Right kidney (tissue), 1 donor: ENCODE measurements around the gene ABCF2.

Source experiments
- DNase-seq: peaks from one replicate; pipeline ENCODE4 v3.0.0-alpha.2; 2016

Gene ABCF2

DNA sequence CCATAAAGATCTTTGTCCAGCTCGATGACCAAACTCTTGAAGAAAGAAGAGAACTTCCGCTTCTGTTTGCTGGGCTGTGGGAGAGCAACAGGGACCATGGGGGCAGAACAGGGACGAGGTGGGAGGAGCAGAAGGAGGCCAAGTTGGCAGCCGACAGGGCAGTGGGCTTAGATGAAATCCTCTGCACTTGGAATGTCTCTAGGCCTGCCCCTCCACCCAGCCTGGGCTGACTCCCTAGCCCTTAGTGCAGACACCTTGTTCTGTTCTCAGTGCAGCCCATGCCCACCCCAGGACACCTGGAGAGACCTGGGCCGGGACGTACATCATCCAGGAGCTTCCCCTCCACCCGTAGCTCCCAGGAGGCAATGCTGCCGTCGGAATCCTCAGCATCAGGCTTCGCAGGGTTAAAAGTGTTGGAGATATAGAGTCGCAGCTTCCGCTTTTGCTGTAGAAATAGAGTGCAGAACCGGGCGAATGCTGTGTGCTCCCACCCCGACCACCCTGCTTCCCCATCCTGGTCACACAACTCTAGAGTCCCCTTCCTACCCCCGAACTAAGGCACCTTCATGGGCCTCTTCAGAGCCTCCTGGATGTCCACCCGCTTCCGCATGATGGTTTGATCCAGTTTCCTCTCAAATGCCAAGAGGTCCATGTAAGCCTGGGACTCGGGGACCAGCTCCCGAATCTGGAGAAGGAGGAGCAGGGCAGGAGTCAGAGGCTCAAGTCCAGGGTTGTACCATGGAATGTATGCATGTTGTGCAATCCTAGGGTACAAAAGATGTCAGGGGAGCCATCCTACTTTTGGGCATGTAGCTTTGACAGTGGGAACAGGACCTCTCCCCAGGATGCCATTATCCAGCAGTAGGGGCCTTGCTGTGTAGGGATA, 15.4 kb upstream of the ABCF2 start:
- DNase-seq = no peak

DNA sequence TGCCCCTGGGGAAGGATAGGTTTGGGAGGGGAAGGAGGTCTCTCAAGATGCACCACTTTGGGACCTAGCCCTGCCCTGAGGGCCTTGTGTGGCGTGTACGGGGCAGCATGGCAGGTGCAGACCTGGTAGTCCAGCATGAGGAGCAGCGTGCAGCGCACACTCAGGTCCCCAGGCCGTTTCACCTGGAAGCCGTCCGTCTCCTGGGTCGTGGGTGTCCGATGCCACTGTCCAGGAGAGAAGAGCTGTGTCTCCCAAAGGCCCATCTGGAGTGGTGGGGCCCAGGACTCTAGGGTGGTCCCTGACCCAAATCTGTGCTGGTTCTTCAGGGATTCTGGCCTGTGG, 14.7 kb upstream of the ABCF2 start:
- no peak for DNase-seq

DNA sequence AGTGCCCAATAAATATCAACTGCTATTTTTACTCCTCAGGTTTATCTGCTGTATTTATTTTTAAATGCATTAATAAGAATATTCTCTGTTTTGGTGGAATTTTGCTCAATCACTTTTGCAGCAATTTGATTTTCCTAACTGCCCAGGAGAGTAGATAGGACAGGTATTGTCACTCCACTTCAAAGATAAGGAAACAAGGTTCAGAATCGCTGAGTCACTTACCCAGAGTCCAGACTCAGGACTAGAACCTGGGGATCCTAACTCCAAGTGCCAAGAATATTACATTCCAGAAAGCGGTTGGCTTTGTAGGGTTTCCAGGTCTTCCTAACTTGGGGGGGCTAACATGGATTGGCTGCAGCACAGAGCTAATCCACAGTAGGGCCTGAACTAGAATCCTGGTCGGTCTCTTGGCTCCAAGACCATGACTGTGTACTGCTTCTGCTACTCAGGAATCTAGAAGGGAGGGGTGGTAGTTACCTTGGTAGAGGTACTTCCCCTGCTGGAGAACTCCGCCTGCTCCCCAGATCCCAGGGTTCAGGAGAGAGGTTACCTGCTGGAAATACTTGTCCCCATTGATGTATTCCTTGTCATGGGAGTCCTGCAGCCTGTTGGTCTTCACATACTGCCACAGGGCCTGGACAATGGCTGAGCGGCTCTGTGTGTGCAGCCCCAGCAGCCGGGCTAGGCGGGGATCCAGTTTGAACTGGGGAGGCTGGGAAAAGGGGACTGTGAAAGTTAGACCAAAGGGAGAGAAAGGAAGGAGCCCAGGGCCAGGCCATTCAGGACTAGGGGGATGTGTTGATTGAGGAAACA, 14.1 kb upstream of the ABCF2 start:
- DNase-seq = no peak

DNA sequence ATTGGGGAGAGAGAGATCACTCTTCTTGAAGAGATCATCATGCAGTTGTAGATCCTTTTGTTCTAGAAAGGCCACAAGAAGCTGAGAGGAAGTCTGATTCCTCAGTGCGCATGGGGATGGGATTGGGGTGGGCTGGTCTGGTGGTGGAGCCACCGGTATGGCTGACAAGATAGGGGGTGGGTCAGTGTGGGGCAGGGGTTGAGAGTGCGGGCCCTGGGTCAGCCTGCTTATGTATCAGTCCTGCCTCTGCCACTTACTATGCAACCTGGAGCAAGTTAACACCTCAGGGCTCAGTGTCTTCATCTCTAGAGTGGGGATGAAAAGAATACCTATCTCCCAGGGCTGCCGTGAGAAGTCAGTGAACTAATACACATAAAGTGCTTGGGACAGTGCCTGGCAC, 13.5 kb upstream of the ABCF2 start:
- DNase-seq = no peak

DNA sequence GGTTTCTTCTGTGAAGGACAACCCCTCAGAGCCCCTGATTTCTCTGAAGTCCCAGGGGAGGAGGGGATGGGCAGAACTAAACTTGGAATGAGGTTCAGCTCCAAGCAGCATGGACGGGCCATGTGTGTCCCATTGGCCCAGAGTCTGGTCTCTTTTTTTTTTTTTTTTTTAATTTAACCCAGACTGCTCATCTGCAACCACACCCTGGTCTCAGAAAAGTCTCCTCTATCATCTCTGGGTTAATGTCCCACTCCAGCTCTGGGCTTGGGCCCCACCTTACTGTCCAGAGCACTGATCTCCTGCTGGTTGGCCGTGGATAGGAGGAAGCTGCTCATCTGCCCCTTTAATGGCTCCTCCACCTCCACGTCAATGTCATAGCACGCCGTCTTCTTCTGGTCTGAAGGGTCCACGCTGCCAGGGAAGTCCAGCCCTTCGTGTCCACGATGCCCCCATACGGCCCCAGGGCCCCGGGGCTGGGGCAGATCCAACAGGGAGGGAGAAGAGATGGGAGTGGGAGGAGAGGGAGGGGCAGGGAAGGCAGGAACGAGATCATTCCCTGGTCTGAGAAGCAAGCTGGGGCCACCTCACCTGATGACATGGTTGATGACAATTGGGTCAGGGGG, 12.9 kb upstream of the ABCF2 start:
- DNase-seq = no peak

DNA sequence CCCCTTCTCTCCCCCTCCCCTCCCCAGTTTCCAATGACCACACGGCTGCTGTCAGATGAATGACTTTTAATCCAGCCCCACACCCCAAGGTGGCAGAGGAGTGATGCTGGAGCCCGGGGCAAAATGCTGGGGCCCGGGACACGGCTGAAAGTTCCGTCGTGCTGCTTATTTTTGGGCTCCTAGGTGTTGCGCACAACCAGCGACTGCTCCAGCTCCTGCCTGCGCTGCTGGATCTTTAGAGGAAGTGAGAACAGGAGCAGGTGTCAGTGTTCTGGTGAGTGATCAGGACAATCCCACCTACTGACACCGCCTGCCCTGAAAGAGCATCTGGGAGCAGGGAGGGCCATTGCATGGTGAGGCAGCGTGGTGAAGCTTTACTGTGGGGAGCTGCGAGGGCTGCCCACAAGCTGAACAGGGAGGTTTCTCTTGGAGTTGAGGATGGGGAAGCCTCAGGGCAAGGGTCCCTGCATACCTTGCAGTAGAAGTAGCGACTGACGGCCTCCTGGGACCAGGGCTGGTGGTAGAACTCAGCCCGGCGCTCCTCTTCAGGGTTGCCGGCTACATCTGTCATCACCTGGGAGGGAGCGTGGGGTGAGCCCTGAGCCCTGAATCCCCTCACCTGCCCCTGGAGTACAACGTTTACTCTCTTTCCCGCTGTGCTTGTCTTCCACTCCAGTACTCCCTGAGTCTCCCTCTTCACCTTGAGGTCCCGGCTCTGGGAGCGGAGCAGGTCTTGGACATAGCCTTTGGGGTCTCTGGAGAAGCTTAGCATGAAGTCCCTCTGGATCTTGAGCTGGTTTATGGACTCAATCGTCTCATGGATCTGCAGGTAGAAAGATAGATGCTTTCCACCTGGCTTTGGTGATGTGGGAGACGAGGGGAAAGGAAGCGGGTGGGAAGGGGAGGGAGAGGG, 12.2 kb upstream of the ABCF2 start:
- DNase-seq = no peak

DNA sequence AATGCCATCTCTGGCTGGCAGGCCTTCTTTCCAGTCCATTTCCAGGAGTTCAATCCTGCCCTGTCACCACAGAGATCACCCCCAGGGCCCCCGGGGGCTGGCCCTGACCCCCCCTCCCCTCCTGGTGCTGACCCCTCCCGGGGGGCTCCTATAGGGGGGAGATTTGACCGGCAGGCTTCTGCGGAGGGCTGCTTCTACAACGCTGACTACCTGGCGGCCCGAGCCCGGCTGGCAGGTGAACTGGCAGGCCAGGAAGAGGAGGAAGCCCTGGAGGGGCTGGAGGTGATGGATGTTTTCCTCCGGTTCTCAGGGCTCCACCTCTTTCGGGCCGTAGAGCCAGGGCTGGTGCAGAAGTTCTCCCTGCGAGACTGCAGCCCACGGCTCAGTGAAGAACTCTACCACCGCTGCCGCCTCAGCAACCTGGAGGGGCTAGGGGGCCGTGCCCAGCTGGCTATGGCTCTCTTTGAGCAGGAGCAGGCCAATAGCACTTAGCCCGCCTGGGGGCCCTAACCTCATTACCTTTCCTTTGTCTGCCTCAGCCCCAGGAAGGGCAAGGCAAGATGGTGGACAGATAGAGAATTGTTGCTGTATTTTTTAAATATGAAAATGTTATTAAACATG, 11.3 kb upstream of the ABCF2 start:
- DNase-seq = no peak

DNA sequence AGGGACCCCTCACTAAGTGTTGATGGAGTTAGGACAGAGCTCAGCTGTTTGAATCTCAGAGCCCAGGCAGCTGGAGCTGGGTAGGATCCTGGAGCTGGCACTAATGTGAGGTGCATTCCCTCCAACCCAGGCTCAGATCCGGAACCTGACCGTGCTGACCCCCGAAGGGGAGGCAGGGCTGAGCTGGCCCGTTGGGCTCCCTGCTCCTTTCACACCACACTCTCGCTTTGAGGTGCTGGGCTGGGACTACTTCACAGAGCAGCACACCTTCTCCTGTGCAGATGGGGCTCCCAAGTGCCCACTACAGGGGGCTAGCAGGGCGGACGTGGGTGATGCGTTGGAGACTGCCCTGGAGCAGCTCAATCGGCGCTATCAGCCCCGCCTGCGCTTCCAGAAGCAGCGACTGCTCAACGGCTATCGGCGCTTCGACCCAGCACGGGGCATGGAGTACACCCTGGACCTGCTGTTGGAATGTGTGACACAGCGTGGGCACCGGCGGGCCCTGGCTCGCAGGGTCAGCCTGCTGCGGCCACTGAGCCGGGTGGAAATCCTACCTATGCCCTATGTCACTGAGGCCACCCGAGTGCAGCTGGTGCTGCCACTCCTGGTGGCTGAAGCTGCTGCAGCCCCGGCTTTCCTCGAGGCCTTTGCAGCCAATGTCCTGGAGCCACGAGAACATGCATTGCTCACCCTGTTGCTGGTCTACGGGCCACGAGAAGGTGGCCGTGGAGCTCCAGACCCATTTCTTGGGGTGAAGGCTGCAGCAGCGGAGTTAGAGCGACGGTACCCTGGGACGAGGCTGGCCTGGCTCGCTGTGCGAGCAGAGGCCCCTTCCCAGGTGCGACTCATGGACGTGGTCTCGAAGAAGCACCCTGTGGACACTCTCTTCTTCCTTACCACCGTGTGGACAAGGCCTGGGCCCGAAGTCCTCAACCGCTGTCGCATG, 10.5 kb upstream of the ABCF2 start:
- DNase-seq = no peak

DNA sequence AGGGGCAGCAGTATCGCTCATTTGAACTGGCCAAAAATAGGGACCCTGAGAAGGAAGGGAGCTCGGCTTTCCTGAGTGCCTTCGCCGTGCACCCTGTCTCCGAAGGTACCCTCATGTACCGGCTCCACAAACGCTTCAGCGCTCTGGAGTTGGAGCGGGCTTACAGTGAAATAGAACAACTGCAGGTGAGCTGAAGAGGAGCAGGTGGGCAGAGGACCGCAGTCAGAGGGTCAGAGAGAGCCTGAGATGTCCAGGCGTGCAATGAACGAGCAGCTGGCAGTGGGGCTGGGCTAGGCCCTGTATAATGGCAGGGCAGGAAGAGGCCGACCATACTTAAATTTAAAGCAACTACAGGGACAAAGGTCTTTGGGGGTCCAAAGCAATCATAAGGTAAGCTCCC, 9.4 kb upstream of the ABCF2 start:
- DNase-seq = no peak

DNA sequence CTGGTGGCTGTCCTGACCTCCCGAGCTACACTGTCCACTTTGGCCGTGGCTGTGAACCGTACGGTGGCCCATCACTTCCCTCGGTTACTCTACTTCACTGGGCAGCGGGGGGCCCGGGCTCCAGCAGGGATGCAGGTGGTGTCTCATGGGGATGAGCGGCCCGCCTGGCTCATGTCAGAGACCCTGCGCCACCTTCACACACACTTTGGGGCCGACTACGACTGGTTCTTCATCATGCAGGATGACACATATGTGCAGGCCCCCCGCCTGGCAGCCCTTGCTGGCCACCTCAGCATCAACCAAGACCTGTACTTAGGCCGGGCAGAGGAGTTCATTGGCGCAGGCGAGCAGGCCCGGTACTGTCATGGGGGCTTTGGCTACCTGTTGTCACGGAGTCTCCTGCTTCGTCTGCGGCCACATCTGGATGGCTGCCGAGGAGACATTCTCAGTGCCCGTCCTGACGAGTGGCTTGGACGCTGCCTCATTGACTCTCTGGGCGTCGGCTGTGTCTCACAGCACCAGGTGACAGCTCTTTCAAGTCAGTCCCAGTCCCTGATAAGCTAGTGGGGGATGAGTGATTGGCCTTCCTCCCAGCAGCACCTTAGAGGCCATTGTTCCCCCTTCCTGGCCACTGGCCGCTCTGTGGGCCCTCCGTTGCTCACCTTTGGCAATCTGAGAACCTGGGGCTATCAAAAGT, 8.2 kb upstream of the ABCF2 start:
- no peak for DNase-seq

DNA sequence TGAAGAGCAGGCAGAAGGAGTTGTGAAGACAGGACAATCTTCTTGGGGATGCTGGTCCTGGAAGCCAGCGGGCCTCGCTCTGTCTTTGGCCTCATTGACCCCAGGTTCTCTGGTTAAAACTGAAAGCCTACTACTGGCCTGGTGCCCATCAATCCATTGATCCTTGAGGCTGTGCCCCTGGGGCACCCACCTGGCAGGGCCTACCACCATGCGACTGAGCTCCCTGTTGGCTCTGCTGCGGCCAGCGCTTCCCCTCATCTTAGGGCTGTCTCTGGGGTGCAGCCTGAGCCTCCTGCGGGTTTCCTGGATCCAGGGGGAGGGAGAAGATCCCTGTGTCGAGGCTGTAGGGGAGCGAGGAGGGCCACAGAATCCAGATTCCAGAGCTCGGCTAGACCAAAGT, 6.8 kb upstream of the ABCF2 start:
- DNase-seq = no peak

DNA sequence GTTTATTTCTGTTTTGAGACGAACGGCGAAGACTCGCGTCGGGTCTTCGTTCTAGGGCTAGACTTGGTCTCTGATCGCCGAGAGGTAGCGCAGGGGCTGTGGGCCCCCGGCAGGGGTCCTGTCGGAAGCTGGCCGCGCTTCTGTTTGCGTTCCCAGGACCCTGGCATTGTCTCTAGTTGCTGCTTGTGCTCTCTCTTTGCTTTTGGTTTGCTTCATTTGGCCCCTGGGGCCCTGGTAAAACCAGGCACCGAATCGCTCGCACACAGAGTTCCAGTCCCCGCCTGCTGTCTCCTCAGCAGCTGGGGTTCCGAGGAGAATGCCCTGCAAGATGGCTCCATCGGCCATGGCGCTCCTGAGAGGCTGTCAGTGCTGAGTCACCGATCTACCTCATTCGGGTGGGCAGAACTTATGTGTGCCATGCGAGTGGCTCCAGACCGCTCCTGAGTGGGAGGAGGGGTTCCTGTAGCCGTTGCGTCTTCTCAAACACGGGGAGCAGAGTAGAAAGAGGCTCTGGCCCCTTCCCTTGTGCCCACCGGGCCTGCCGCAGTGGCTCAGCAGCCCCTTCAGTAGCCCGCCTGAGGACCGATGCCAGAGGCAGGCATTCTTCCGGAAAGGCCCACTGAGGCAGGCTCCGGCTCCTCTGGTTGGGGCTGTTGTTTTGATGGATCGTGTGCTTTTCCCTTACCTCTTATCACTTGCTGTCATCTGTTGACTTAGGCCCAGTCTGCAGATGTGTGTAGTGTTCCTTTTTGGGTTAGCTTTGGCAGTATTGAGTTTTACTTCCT, 6.1 kb upstream of the ABCF2 start:
- DNase-seq = no peak

DNA sequence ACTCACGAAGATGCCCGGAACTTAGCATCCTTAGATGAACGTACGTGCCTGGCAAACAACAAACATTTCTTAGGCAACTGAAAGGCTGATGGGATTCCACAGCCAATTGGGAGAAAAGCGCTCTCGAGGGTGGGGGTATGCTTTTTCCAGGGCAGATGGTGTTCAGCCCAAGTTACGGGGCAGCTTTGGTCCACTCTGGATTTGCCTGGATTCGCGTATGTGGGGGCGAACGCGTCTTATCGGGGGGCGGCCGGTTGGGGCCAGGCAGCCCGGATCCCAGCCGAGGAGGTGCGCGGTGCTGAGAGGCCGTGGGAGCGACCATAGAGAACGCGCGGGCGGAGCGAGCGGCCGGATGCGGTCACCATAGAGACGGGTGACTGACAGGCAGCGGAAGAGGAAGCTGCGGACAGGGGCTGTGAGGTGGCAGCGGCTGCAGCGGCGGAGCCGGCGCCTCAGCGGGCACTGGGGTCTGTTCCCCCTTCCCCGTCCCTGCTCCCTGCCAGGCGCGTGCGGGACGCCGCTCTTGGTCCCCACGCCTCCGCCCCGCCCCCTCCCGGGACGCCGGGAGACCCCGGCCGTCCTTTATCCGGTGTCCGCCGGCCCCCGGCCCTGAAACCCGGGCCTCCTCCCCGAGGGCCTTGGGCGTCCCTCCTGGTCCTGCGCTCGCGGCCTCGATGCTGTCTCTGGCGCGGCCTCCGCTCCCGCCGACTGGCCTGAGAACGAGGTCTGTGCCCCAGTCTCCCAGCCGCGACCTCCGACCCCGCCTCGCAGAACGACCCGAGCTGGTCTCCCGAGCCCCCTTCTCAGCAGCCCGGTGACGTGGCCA, 5.3 kb upstream of the ABCF2 start, which contains the start of gene CHPF2:
Gene CHPF2, plus strand, starts transcription at position 393 of the 826 bp plus-strand sequence. CDS start 1,529 bp downstream, outside the sequence.
- peak; percentile 84 for DNase-seq

DNA sequence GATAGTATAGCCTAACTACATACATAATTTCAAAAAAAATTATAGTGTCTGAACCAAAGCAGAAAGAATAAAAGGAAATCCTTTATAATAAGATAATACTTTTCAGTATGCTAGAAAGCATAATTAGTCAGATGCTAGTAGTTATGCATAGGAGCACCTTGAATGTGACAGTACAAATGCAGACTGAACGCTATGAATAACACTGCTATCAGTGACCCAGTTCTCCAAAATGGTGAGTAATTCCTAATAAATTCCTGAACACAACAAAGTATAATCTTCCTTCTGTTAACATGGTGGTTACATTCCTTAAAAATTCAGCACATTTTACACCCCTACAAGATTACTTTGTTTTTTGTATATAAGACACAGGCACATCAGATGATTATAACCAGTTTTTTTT, 4.1 kb upstream of the ABCF2 start:
- no peak for DNase-seq

DNA sequence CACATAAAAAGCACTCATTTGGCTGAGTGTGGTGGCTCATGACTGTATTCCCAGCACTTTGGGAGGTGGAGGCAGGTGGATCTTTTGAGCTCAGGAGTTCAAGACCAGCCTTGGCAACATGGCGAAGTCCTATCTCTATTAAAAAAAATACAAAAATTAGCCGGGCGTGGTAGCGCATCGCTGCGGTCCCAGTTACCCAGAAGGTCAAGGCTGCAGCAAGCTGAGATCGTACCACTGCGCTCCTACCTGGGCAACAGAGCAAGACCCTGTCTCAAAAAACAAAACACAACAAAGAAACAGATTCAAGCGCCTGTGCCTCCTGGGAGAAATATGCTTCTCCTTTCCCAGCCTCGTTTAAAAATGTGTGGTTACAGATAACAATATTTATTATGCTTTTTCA, 2.2 kb upstream of the ABCF2 start:
- no peak for DNase-seq

DNA sequence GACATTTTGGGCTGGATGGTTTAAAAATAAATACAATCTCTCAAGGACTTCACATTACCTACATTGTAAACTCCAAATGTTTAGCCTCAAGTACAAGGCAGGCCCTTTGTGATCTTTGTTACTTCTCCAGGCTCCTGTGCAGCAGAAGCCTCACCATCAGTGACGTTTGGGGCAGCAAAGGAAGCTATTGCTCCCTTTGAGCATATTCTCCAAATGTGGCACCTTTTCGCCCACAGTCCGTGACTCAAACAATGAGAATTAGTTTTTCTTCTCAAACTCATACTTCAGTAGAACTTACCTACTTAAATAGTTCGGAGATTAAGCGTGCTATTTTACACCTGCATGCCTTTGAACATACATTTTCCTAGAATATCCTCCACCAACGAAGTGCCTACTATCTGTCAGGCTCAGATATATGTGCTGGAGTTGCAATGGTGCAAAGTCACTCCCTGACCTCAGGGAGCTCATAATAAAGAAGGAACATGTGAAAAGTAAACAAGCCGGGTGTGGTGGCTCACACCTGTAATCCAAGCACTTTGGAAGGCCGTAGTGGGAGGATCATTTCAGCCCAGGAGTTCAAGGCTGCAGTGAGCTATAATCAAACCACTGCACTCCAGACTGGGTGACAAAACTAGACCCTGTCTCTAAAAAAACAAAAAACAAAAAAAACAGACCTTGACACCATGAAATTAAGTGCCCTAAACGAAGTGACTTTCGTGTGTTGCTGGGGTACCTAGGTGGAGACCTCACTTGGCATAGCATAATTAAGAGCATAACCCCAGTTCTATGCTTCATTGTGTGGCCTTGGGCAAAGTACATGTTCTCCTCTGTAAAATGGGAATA, 1.2 kb upstream of the ABCF2 start:
- no peak for DNase-seq

DNA sequence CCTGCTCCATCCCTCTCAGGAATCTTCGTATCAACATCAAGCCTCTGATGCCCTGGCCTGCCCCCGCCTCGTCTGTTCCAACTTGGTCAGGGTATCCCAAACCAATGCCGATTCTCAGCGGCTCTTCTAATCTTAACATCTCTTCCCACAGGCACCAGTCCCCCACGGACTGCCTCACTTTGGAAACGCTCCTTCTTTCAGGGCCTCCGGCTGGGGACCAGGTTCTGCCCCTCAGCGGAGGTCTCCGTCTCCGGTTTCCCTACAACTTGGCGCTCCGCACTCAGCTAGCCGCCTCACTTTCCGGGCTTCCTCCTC, 488 bp downstream of the ABCF2 start:
- no peak for DNase-seq
